HG03064 (cell line): Measurements from ENCODE around the gene FAM180A.
"Not testable (repeated sequence)": the region's sequence is repeated elsewhere in the genome, so short reads cannot be mapped to it uniquely, and the experiment has no call there.

Source experiments
- ATAC-seq: cut with Tn5 transposase; IDR thresholded peaks from one replicate; pipeline ENCODE4 v1.9.1; 2021; ENCODE audit warnings: low read depth; ENCODE audit not compliant: unreplicated experiment

FAM180A gene

GRCh38 chr7:135715055-135715522 lies 33.5 kb downstream of the FAM180A start:
- no peak for ATAC-seq

DNA sequence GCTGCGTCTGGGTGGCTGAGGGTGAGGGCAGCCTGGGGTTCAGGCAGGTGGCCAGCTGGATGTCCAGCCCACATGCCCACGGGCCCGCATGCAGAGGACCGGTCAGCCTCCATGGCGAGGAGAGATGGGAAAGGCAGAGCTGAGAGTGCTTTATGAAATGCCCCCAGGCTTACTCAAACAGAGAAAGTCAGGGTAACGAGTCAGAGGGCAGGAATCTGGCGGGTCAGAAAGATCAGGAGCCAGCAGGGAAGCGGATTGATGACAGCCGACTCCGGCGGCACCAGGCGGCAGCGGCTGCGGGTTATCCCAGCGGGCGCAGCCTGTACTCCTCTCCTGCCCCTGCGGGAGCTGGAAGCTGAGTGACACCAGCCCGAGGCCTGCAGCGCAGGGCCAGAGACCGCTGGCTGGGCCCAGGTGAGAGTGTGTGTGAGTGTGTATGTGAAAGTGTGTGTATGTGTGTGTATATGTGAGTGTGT lies 34.0 kb downstream of the FAM180A start:
- ATAC-seq = no peak

- ATAC-seq = no peak
Observed at GRCh38 chr7:135713836-135714470, 34.7 kb downstream of the FAM180A start.

DNA sequence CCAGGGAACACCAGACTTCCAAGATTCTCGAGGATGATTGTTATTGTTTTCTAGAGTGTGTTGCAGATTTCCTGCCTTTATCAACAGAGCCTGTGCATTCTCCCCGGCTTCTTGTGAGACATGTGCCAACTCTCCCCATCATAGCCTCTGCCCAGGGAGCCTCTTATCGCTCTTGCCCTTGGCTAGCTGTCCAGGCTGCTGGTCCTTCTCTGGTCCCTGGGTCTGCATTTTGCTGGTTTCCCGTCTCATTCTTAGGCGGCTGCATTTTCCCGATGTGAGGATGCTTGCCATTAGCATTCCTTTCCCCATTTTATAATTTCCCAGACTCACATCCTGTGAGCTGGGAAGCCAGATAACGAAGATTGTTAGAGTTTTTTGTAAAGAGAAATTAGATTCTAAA lies 35.8 kb downstream of the FAM180A start:
- no peak for ATAC-seq

- no peak for ATAC-seq
Observed at GRCh38 chr7:135712182-135712782, 36.3 kb downstream of the FAM180A start.

DNA sequence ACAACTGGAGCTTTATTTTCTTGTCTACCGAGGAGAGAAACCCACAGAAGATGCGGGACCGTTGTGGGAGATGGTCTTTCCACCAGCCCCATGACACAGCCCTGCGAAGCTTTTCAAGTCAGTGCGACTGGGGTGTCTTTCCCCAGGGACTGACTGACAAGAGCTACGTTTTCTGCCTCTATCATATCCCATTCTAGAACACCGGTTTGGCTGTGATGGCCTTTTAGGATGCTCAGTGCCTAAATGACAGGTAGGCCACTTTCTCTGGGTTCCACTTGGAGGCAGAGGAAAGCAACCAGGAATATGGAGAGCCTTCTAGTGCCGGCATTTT lies 37.5 kb downstream of the FAM180A start:
- ATAC-seq = no peak

- no peak for ATAC-seq
Observed at GRCh38 chr7:135710417-135711138, 38.0 kb downstream of the FAM180A start.

- no peak for ATAC-seq
Observed at GRCh38 chr7:135709508-135709907, 39.1 kb downstream of the FAM180A start.

GRCh38 chr7:135708041-135708440 lies 40.6 kb downstream of the FAM180A start:
- ATAC-seq = no peak

- no peak for ATAC-seq
Observed at GRCh38 chr7:135707570-135707966, 41.0 kb downstream of the FAM180A start.

DNA sequence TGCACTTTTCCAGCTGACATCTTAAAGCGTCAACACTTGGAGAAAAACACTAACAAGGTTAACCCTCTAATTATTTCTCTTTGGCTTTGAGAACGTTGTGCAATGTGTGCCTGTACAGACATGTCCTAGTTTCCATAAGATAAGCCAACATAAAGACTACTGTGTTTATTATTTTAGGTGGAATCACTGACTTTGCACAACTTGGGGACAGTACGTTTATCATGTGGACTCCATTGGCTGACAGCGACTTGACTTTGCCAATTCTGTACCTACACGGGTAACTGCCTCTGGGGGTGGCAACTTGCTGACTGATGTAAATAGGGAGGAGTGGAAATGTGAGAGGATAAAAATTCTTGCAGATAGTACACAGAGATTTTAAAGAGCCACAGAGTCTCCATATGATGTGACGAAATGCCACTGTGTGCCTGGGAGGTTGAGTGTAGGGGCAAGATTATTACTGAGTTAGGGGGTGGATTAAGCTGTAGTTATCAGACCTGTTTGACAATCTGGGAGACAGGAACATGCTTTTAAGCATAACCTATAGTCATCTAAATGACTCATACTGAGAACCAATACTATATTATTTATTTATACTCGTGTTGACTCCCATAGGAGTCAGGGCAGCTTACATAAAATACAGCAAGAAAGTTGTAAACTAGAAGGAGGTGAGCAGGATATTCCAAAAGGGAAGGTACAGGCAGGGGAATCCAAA lies 41.6 kb downstream of the FAM180A start:
- no peak for ATAC-seq

DNA sequence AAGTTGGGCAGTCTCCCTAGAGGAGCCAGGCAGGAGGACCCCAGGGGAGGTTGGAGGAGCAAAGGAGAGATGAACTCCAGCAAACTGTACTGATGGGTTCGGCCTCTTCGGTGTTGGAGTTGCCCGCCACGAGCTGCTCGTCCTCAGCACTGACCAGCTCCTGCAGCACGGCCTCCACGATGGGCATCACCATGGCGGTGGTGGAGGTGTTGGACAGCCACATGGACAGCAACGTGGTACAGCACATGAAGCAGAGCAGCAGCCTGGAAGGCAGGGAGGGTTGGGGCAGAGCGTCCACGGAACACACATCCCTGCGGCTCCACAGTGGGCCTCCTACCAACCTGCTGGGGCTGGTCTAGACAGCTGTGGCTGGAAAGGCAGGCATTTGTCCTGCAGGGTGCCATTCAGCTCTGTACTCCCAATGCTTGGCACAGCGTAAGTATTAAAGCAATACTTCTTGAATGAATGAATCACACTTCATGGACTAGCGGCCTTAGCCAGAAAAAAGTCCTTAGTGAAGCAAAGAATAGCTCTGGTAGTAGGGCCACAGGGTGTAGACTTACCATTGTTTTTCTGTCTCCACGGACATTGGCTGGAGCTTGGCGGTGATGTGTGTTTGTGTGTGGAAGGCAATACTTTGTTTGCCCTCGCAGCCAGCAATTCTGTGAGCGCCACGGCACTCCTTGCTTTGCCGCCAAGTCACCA lies 42.4 kb downstream of the FAM180A start:
- no peak for ATAC-seq

DNA sequence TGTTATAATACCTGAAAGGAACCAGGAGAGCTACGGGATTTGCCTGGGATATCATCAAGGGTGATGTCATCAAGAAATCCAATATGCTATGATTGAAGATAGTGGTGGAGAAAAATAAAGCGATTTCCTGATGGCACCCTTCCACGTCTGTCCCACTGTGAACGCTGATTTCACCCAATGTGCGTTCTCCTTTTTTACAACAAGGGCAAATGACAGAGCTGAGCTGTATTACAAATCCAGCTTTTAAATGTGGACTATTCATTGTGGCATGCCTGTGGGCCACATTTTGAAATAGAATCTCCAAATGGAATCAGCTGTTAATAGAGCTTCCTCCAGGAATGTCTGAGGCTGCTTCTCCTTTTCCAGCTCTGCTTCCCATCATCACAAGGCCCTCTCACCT lies 43.9 kb downstream of the FAM180A start:
- ATAC-seq = no peak

- no peak for ATAC-seq
Observed at GRCh38 chr7:135704074-135704473, 44.5 kb downstream of the FAM180A start.

GRCh38 chr7:135697276-135698049 lies 51.1 kb downstream of the FAM180A start:
- no peak for ATAC-seq

- ATAC-seq = no peak
Observed at GRCh38 chr7:135693558-135693957, 55.1 kb downstream of the FAM180A start.

DNA sequence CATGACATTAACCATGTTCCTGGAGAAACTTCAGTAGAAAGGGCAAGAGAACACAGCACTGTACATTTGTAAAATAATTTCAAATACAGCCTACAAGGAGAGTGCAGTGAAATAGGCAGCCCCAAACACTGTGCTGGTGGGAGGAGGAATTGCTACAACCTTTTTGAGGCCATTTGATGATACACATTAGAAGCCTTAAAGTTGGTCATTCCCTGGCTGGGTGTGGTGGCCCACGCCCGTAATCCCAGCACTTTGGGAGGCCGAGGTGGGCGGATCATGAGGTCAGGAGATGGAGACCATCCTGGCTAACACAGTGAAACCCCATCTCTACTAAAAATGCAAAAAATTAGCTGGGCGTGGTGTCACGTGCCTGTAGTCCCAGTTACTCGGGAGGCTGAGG lies 56.0 kb downstream of the FAM180A start:
- ATAC-seq = not testable (repeated sequence)

DNA sequence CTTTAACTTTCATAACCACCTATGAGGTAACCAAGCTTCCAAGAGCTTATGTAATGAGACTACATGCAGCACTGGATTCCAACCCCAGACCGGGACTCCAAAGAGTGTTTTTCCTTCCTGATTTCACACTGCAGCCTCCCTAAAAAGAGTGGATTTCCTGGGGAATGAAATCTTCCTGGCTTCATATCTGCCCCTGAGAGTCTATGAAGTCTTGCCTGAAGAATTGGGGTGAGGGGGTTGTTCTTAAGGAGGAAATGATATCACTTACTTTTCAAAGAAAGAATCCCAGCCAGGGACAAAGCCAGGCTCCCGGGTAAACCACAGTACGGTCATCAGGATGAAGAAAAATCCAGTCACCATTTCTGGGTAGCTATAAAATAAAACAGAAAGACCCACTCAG lies 56.6 kb downstream of the FAM180A start:
- ATAC-seq = no peak

- ATAC-seq = no peak
Observed at GRCh38 chr7:135690566-135690965, 58.0 kb downstream of the FAM180A start.

- no peak for ATAC-seq
Observed at GRCh38 chr7:135687466-135687865, 61.1 kb downstream of the FAM180A start.
